Esophagus muscularis mucosa (tissue), 3 donors: ENCODE results near the gene GALNT18.

ENCODE experiments used
- CTCF ChIP-seq, 3 experiments: fragments of 200-600 bp in 2 of 3; fragments of 450-650 bp in 1 of 3; sonication (generic) in 2 of 3; IDR thresholded peaks; one replicate each; pipeline ENCODE4 v1.5.1; 2017 to 2019; ENCODE audit warnings: antibody characterized with exemption in 3 of 3, mild to moderate bottlenecking in 2 of 3, moderate library complexity in 1 of 3
- POLR2A ChIP-seq: fragments of 450-650 bp; IDR thresholded peaks from one replicate; pipeline ENCODE4 v1.6.1; 2017; ENCODE audit warnings: antibody characterized with exemption, moderate library complexity, mild to moderate bottlenecking, low read depth

GRCh38 chr11:11501546-11502262 lies 120.1 kb downstream of the GALNT18 start:
- TF ChIP-seq CTCF (IDR thresholded peaks at IDR 0.05) (no peak), POLR2A (no peak)
